ENCODE results near the gene PFKP.

- TF ChIP-seq, protein P1, sequence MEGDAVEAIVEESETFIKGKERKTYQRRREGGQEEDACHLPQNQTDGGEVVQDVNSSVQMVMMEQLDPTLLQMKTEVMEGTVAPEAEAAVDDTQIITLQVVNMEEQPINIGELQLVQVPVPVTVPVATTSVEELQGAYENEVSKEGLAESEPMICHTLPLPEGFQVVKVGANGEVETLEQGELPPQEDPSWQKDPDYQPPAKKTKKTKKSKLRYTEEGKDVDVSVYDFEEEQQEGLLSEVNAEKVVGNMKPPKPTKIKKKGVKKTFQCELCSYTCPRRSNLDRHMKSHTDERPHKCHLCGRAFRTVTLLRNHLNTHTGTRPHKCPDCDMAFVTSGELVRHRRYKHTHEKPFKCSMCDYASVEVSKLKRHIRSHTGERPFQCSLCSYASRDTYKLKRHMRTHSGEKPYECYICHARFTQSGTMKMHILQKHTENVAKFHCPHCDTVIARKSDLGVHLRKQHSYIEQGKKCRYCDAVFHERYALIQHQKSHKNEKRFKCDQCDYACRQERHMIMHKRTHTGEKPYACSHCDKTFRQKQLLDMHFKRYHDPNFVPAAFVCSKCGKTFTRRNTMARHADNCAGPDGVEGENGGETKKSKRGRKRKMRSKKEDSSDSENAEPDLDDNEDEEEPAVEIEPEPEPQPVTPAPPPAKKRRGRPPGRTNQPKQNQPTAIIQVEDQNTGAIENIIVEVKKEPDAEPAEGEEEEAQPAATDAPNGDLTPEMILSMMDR (IDR thresholded peaks at IDR 0.05) = no peak
- TF ChIP-seq POLR2A (IDR thresholded peaks at IDR 0.05) = no peak
Observed at GRCh38 chr10:3082290-3082689, 14.9 kb downstream of the PFKP start.
